Cardiac fibroblast (primary cell): ENCODE measurements around the gene L1CAM.
A peak's percentile ranks its signal among the peaks of the same experiment; 100 is the strongest.

Source experiments
- DNase-seq, 2 donors: peaks; one replicate each; pipeline versions ENCODE4 v3.0.0 to v3.0.0-alpha.2; 2010; ENCODE audit warnings: low read depth in 2 of 2
- H3K4me3 ChIP-seq, 2 donors: replicated peaks in 1 of 2; 1 replicate in 1 of 2; 2 replicates in 1 of 2; pipeline ENCODE4 v1.5.1; 2011; ENCODE audit warnings: low read depth in 2 of 2, low read length in 2 of 2, mild to moderate bottlenecking in 2 of 2, moderate library complexity in 1 of 2
- TF ChIP-seq, protein P1 (sequence below): IDR thresholded peaks from one replicate; pipeline ENCODE4 v1.5.1; 2011; ENCODE audit warnings: low read depth, mild to moderate bottlenecking, low read length, inconsistent platforms

The L1CAM gene

DNA sequence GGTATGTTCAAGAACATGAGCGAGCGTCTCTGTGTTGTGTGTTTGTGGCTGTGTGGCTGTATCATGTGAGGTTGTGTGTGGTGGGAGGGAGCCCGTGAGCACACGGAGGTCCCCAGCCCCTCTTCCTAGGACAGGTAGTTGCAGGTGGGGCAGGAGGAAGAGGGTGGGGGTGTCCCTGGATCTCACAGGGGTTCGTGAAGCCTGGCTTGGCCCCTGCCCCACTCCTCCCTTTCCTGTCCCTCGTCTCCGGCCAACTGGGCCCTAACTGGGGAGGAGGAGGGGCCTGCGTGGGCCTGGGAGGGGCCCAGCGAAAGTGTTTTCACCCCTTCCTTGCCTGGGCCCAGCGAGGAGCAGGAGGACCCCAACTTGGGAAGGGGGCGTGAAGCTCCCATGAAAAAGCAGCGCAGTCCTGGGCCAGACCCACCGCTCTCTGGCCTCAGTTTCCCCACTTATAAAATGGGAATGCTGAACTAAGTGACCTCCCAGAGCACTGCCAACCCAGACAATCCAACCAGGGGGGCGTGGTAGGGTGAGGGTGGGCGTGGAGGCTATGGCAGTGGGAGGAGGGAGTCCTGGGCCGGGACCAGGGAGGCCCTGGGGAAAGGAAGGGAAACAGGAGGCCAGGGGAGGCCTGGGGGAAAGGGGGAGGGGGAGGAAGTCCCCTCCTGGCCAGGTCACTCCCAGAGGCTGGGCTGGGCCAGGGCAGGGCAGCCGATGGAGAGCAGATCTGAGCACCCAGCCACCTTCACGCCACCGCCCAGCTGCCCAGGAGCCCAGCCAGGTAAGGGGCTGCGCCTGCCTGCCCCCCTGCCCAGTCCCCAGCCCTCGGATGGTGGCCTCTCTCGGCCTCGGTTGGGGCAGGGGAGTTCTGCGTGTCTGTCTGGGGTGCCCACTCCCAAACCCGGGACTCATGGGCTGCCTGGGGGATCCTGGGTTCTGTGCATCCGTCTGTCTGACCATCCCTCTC lies 18.3 kb upstream of the L1CAM start, which contains the start of gene AVPR2:
AVPR2 (plus strand) TSS at position 683 of the 967 bp plus-strand sequence. CDS start 473 bp downstream, outside the sequence.
- TF ChIP-seq, protein P1, sequence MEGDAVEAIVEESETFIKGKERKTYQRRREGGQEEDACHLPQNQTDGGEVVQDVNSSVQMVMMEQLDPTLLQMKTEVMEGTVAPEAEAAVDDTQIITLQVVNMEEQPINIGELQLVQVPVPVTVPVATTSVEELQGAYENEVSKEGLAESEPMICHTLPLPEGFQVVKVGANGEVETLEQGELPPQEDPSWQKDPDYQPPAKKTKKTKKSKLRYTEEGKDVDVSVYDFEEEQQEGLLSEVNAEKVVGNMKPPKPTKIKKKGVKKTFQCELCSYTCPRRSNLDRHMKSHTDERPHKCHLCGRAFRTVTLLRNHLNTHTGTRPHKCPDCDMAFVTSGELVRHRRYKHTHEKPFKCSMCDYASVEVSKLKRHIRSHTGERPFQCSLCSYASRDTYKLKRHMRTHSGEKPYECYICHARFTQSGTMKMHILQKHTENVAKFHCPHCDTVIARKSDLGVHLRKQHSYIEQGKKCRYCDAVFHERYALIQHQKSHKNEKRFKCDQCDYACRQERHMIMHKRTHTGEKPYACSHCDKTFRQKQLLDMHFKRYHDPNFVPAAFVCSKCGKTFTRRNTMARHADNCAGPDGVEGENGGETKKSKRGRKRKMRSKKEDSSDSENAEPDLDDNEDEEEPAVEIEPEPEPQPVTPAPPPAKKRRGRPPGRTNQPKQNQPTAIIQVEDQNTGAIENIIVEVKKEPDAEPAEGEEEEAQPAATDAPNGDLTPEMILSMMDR, result no peak
- no peak for DNase-seq
- no peak within 1 kb of the TSS for H3K4me3 ChIP-seq

DNA sequence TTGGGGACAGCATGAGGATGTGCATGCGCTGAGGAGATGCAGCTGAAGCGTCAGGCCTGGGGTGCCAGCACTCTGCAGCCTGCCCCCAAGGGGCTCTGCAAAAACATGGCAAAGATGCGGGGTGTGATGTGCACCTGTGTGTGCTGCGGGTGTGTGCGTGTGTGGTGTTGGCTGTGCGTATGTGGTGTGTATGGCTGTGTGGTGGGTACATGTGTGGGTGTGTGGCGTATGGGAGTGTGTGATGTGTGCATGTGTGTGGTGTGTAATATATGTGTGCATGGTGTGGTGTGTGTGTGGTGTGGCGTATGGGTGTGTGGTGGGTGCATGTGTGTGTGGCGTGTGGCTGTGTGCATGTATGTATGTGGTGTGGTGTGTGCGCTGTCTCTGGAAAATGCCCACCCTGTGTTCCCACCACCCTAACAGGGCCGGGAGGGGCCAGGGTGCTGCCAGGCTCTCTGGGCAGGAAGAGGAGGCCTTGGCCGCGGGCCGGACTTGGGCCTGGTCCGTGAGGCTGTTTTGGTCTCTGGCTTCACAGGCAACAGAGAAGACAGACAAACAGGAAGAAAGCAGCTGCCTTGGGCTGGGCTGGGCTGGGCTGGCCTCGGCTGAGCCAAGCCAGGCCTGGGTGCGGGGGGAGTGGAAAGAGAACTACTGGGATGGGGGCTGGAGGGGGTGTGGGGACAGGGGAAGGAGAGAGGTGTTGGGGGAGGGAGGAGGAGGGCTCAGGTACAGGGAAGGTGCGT lies 17.4 kb upstream of the L1CAM start:
- H3K4me3 ChIP-seq, result no peak overlapping the region
- DNase-seq, result no peak
- TF ChIP-seq, protein P1, result no peak

DNA sequence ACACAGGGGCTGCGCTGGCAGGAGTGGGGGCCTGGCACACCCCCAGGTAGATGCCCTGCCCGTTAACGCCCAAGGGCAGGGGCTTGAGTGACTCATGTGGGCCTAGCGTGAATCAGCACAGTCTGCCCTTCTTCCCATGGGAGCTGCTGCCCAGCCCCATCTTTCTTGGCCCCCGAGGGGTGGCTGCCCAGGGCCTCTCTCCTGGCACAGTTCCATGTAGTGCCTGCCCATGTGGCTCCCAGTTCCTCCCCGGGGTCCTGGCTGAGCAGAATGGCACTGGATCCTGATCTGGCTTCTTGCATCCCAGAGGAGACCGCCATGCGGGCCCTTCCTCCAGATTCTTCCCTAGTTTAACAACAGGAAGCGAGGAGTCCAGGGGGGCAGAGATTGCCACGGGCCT lies 16.4 kb upstream of the L1CAM start:
- H3K4me3 ChIP-seq, result no peak overlapping the region
- DNase-seq, result no peak
- TF ChIP-seq, protein P1, result no peak

DNA sequence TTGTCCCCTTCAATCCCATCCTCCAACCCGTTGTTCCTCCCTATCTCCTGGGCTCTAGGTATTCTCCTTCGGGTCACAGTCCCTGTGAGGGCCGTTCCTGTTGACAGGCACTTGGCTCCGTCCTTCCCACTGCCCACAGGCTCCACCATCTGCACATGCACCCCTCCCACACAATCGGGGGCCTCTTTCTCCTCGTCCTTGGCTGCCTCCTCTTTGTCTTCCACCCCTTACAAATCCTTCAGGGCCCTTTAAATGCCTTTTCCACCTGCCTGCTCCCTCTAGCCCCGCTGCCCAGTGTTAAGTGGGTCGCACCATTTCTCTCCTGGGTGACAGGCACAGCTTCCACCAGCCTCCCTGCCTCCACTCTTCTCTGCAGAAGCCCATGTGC lies 15.8 kb upstream of the L1CAM start:
- TF ChIP-seq, protein P1, result no peak
- no peak for DNase-seq
- H3K4me3 ChIP-seq, result no peak overlapping the region

- TF ChIP-seq, protein P1, result no peak
- H3K4me3 ChIP-seq, result no peak overlapping the region
- peak; percentile 89 to 90 for DNase-seq
These were observed 15.1 kb upstream of the L1CAM start for GRCh38 chrX:153900831-153901752.

DNA sequence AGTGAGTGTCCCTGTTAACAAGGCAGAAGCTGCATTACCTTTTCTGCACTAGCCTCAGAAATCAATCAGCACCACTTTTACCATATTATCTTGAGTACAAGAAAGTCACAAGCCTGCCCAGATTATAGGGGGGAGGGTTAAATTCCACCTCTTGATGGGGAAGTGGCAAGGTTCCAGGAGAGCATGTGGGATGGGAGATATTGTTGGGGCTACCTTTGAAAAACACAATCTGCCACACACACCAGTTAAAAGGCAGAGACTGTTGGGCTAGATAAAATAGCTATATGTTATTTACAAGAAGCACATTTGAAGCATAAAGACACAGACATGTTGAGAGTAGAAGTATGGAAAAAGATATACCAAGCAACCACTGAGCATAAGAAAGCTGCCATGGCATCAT lies 11.9 kb upstream of the L1CAM start:
- DNase-seq, result no peak
- no peak overlapping the region for H3K4me3 ChIP-seq
- TF ChIP-seq, protein P1, result no peak
